Subcutaneous adipose tissue (tissue), 4 donors: ENCODE results near the gene DPP7. TPM values are rescaled to one million over a fixed set of nuclear protein-coding genes. Genes with fewer than 3 reads are reported as not detected.

Source experiments
- CTCF ChIP-seq: fragments of 450-650 bp; IDR thresholded peaks from one replicate; pipeline ENCODE4 v1.5.1; 2016; ENCODE audit warnings: low read depth, mild to moderate bottlenecking, control low read depth, antibody characterized with exemption, moderate library complexity
- total RNA-seq, 4 donors: library from RNA; depleted of rRNA; stranded (reverse); fragments of >200 nt; gene quantifications; one replicate each; pipeline ENCODE4 v1.1.0, GENCODE V29; 2016

The DPP7 gene
- total RNA-seq, 4 donors from 2014 or later = 57.4 to 135 (median 117) TPM

GRCh38 chr9:137080260-137081122 lies 34.0 kb downstream of the DPP7 start:
- no peak for TF ChIP-seq CTCF

DNA sequence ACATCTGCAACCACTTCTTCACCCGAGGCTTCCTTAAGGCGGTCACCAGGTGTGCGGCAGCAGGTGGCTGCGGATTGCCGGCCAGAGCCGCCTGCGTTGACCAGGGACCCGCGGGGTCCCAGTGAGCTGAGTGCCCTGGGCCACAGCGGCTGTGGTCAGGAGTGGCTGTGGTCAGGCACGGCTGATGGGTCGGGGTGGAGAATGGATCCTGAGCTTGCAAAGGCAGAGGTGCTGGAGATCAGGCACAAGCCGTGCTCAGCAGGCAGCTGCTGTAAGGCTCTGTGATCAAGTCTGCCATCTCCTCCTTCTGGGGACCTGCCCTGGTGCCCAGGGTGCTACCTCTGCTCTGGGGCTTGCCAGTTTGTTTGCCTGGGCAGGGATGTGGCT lies 35.1 kb downstream of the DPP7 start:
- no peak for TF ChIP-seq CTCF

- no peak for TF ChIP-seq CTCF
Observed at GRCh38 chr9:137078701-137079400, 35.7 kb downstream of the DPP7 start.

GRCh38 chr9:137077758-137078693 lies 36.5 kb downstream of the DPP7 start:
- no peak for TF ChIP-seq CTCF

- TF ChIP-seq CTCF = no peak
Observed at GRCh38 chr9:137077010-137077747, 37.4 kb downstream of the DPP7 start, which contains the start of gene UAP1L1. TSS of gene UAP1L1 (plus strand) at chr9:137077517. CDS start at chr9:137077533, 16 bp downstream.

DNA sequence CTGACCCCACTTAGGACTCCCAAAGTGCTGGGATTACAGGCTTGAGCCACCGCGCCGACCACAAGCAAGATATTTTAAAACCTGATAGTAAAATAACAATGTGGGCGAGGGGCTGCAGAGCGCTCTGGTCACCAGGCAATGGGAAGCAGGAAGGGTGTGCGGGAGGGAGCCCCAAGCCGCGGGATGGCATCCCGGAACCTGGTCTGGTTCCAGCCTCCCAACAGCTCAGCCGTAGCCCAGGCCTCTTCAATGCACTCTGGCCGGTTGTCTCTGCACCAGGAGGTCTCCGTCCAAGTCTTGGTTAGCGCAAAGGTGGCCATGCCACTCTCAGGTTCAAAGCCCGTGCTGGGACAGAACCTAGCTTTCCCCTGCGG lies 37.9 kb downstream of the DPP7 start:
- no peak for TF ChIP-seq CTCF
